GM12874 (cell line): ENCODE results near the gene TMEM184A.

ENCODE experiments used
- CTCF ChIP-seq: IDR thresholded peaks from 2 replicates; pipeline ENCODE4 v1.5.1; 2011; ENCODE audit warnings: low read depth, mild to moderate bottlenecking, control low read depth, low read length, moderate library complexity; ENCODE audit not compliant: insufficient read depth

Gene TMEM184A

GRCh38 chr7:1531263-1531978 lies 24.6 kb downstream of the TMEM184A start:
- TF ChIP-seq CTCF: no peak

- no peak for TF ChIP-seq CTCF
These were observed 25.1 kb downstream of the TMEM184A start for GRCh38 chr7:1530946-1531262.

- no peak for TF ChIP-seq CTCF
These were observed 26.5 kb downstream of the TMEM184A start for GRCh38 chr7:1529383-1530116.

- no peak for TF ChIP-seq CTCF
These were observed 29.7 kb downstream of the TMEM184A start for GRCh38 chr7:1526271-1526754.

- no peak for TF ChIP-seq CTCF
These were observed 30.6 kb downstream of the TMEM184A start for GRCh38 chr7:1525409-1525808.

- no peak for TF ChIP-seq CTCF
These were observed 32.2 kb downstream of the TMEM184A start for GRCh38 chr7:1523844-1524243.

DNA sequence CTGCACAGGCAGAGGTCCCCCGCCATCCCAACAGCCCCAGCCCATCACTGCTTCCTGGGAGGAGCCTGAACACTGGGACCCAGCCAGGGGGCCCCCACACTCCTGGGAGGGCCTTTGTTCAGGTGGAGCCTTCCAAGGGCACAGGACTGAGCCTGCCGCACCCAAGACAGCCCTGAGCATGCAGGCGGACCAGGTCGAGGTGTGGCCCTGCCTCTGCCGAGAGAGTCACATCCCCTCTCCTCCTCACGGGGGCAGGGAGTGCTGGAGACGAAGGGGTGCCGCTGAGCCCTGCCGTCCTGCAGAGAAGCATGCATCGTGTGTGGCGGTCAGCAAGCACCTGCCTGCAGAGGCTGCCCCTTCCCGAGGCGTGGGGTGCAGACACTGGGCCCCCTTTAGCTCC lies 32.8 kb downstream of the TMEM184A start:
- TF ChIP-seq CTCF: no peak
